Keratinocyte (primary cell): Measurements from ENCODE around the gene TXNRD2. TPM values are rescaled to one million over a fixed set of nuclear protein-coding genes. Genes with fewer than 3 reads are reported as not detected.

ENCODE experiments used
- DNase-seq: peaks from one replicate; pipeline ENCODE4 v3.0.0-alpha.2; 2011; ENCODE audit warnings: low read depth, missing footprints, low spot score
- FAIRE-seq: peaks from 2 replicates; lab custom pipeline; 2011; peaks lifted over from hg19 to GRCh38; lab: Jason Lieb, UNC
- H2AFZ ChIP-seq: 2 replicates; pipeline ENCODE4 v1.6.0; 2012; ENCODE audit warnings: low read length, control low read depth, inconsistent platforms; ENCODE audit not compliant: control insufficient read depth
- H3K27ac ChIP-seq: 2 replicates; pipeline ENCODE4 v1.5.1; 2011; ENCODE audit warnings: low read length; ENCODE audit not compliant: control insufficient read depth, insufficient read depth
- H3K27me3 ChIP-seq: 3 replicates; pipeline ENCODE4 v1.6.0; 2011; ENCODE audit warnings: low read length; ENCODE audit not compliant: control insufficient read depth, insufficient read depth; ENCODE audit errors: extremely low read depth
- H3K36me3 ChIP-seq, 2 experiments: 2 replicates in 1 of 2; 3 replicates in 1 of 2; pipeline ENCODE4 v1.5.1; 2011; ENCODE audit warnings: low read length in 2 of 2, mild to moderate bottlenecking in 1 of 2; ENCODE audit not compliant: control insufficient read depth in 2 of 2, insufficient read depth in 2 of 2; ENCODE audit errors: extremely low read depth in 1 of 2
- H3K4me1 ChIP-seq: 3 replicates; pipeline ENCODE4 v1.5.1; 2011; ENCODE audit warnings: low read length; ENCODE audit not compliant: control insufficient read depth, insufficient read depth; ENCODE audit errors: extremely low read depth
- H3K4me2 ChIP-seq: 3 replicates; pipeline ENCODE4 v1.6.0; 2011; ENCODE audit warnings: low read depth, low read length; ENCODE audit not compliant: control insufficient read depth, insufficient read depth; ENCODE audit errors: extremely low read depth
- H3K4me3 ChIP-seq, 3 experiments: fragments of 200-600 bp in 1 of 3; sonication (generic) in 1 of 3; 2 replicates in 2 of 3; 3 replicates in 1 of 3; pipeline ENCODE4 v1.5.1; 2011 to 2016; ENCODE audit warnings: low read length in 3 of 3, mild to moderate bottlenecking in 3 of 3, control low read depth in 2 of 3, inconsistent platforms in 1 of 3, low read depth in 1 of 3, mixed read lengths in 1 of 3, mixed run types in 1 of 3, moderate library complexity in 1 of 3; ENCODE audit not compliant: control insufficient read depth in 2 of 3, insufficient read depth in 2 of 3; ENCODE audit errors: extremely low read depth in 1 of 3
- H3K79me2 ChIP-seq: 2 replicates; pipeline ENCODE4 v1.6.0; 2012; ENCODE audit warnings: low read length; ENCODE audit not compliant: control insufficient read depth, insufficient read depth
- H3K9ac ChIP-seq: 3 replicates; pipeline ENCODE4 v1.6.0; 2011; ENCODE audit warnings: low read length; ENCODE audit not compliant: control insufficient read depth, insufficient read depth; ENCODE audit errors: extremely low read depth
- H3K9me1 ChIP-seq: 3 replicates; pipeline ENCODE4 v1.6.0; 2011; ENCODE audit warnings: low read length; ENCODE audit not compliant: control insufficient read depth, insufficient read depth; ENCODE audit errors: extremely low read depth
- H3K9me3 ChIP-seq: 2 replicates; pipeline ENCODE4 v1.5.1; 2012; ENCODE audit warnings: low read depth, low read length; ENCODE audit not compliant: control insufficient read depth
- H4K20me1 ChIP-seq: 3 replicates; pipeline ENCODE4 v1.6.0; 2011; ENCODE audit warnings: low read length; ENCODE audit not compliant: control insufficient read depth, insufficient read depth; ENCODE audit errors: extremely low read depth
- CTCF ChIP-seq, 3 experiments: IDR thresholded peaks in 1 of 3; conservative IDR thresholded peaks in 1 of 3; optimal IDR thresholded peaks in 1 of 3; 2 replicates in 2 of 3; 3 replicates in 1 of 3; pipeline versions ENCODE3 to v1.5.1; 2011; ENCODE audit warnings: low read length in 3 of 3, mild to moderate bottlenecking in 3 of 3, moderate library complexity in 2 of 3, control low read depth in 1 of 3, inconsistent platforms in 1 of 3; ENCODE audit not compliant: insufficient read depth in 2 of 3; ENCODE audit errors: extremely low read depth in 1 of 3
- EZH2 ChIP-seq: IDR thresholded peaks from one replicate; pipeline ENCODE4 v1.6.1; 2012; ENCODE audit warnings: inconsistent platforms, mild to moderate bottlenecking, low read length, moderate library complexity
- dilution Hi-C: fragments of 300-500 bp; cut with MboI; formaldehyde crosslinking; loops from one replicate; pipeline ENCODE4 v1.7.0; 2020; ENCODE audit warnings: low sequenced_read_pairs; ENCODE audit not compliant: extremely low pct_ligation_motif_present
- polyA plus RNA-seq, 5 experiments: library from polyadenylated mRNA; depleted of rRNA in 3 of 5; stranded (reverse) in 3 of 5; stranded (forward) in 1 of 5; unstranded in 1 of 5; fragments of >200 nt; gene quantifications; 1 replicate in 1 of 5; 2 replicates in 3 of 5; 3 replicates in 1 of 5; pipeline versions ENCODE4 v1.2.1 to v1.2.3, GENCODE V29; 2011 to 2012; ENCODE audit warnings: missing spikeins in 2 of 5, low read depth in 1 of 5, low replicate concordance in 1 of 5

Gene TXNRD2
- polyA plus RNA-seq, 1 donor (not counting 4 experiments of a cell fraction or from before 2014, with no cell fraction given) = 16.0 TPM

GRCh38 chr22:19862619-19863246 lies 78.9 kb downstream of the TXNRD2 start:
- Histone ChIP-seq H3K9me1 (no peaks in the 10 kb centered on the region), H3K27me3 (no peaks in the 10 kb centered on the region), H3K27ac (no peak overlapping the region), H3K9me3 (no peaks in the 10 kb centered on the region), H3K9ac (no peak overlapping the region), H3K4me3 (no peak overlapping the region), H3K36me3 (no peaks in the 10 kb centered on the region), H3K4me2 (no peak overlapping the region), H4K20me1 (no peaks in the 10 kb centered on the region), H2AFZ (no peak overlapping the region), H3K4me1 (no peaks in the 10 kb centered on the region), H3K79me2 (no peaks in the 10 kb centered on the region)
- FAIRE-seq (no peak), DNase-seq (no peak)
- dilution Hi-C loops = no loop called here
- TF ChIP-seq CTCF (optimal IDR thresholded peaks at IDR 0.05 in 1 of 3, IDR thresholded peaks at IDR 0.05 in 1 of 3, conservative IDR thresholded peaks at IDR 0.05 in 1 of 3; ENCODE audit: extremely low read depth in 1 of 3, insufficient read depth in 2 of 3, low read length in 3 of 3) (no peak), EZH2 (no peak)

- Histone ChIP-seq H3K27me3 (no peaks in the 10 kb centered on the region), H3K9ac (no peak overlapping the region), H3K79me2 (peaks cover 7% of the 10 kb centered on the region), H2AFZ (no peak overlapping the region), H3K36me3 (no peaks in the 10 kb centered on the region), H3K4me1 (peaks cover 9% of the 10 kb centered on the region), H3K9me3 (no peaks in the 10 kb centered on the region), H4K20me1 (no peaks in the 10 kb centered on the region), H3K9me1 (no peaks in the 10 kb centered on the region), H3K27ac (no peak overlapping the region), H3K4me3 (no peak overlapping the region), H3K4me2 (no peak overlapping the region)
- dilution Hi-C loops = no loop called here
- FAIRE-seq (no peak), DNase-seq (no peak)
- TF ChIP-seq CTCF (optimal IDR thresholded peaks at IDR 0.05 in 1 of 3, IDR thresholded peaks at IDR 0.05 in 1 of 3, conservative IDR thresholded peaks at IDR 0.05 in 1 of 3; ENCODE audit: extremely low read depth in 1 of 3, insufficient read depth in 2 of 3, low read length in 3 of 3) (no peak), EZH2 (no peak)
These were observed 81.6 kb downstream of the TXNRD2 start for GRCh38 chr22:19859861-19860510.
